ENCODE data around the gene UPF2.
"Not testable (repeated sequence)": the region's sequence is repeated elsewhere in the genome, so short reads cannot be mapped to it uniquely, and the experiment has no call there.

The UPF2 gene

DNA sequence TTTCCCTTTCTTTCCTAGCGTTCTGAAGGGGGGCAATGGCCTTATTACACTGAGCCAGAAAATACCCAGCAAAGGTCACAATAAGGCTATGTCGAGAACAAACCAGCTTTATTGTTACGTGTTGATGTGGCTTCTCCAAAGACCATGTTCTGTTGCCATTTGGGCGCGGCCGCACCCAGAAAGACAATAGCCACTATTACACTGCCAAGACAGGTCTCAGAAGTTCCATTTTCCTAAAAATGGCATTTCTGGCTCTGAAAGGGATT, 141.6 kb downstream of the UPF2 start:
- Histone ChIP-seq H3K27me3 (ENCODE audit: control insufficient read depth in 1 of 2, insufficient read depth in 2 of 2, low read length in 2 of 2) (no peaks in the 10 kb centered on the region), H3K27ac (ENCODE audit: low read depth, low read length) (no peak overlapping the region), H3K4me1 (ENCODE audit: insufficient read depth, low read length) (no peaks in the 10 kb centered on the region), H3K36me3 (ENCODE audit: insufficient read depth, low read length) (no peaks in the 10 kb centered on the region), H3K9me3 (ENCODE audit: low read length) (no peaks in the 10 kb centered on the region), H3K9ac (ENCODE audit: low read length) (no peak overlapping the region), H3K4me3 (ENCODE audit: low read depth in 1 of 2, low read length in 2 of 2) (no peak overlapping the region)

DNA sequence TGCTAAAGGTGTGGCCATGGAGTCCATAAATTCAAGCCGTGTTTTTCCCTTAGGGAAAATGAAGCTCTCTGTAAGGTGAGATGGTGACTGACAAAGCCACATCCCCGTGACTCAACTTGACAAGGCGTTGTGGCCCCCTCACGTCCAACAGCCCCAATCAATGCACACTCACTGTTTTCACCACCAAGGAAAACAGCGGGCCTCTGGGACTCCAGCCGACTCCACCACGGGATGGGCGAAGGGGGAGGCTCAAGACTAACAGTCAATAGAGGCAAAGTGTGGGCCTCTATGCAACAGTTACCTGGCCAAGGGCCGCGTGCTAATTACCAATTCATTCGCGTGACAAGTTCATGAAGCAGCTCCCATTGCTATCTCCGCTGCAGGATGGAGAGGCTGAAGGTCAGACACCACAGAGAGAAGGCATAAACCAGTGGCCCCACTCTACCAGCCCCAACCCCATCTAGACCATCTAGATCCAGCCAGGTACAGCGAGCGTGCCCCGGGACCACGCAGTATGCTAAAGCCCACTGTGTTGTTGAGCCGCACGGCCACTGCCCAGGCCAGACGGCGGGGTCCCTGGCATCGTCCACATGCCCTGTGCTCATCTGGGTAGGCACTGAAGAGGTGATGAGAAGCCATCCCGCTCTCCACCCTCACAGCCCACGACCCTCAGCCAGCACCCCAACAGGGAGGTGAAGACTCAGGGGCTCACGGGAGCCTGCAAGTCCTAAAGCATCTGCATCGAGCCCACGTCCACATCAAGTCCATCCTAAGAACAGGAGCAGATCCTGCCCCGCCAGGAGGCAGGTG, 143.3 kb downstream of the UPF2 start:
- no peaks in the 10 kb centered on the region for H3K36me3 ChIP-seq (ENCODE audit: insufficient read depth, low read length)
- H3K9me3 ChIP-seq (ENCODE audit: low read length), result no peaks in the 10 kb centered on the region
- no peak overlapping the region for H3K9ac ChIP-seq (ENCODE audit: low read length)
- H3K27me3 ChIP-seq (ENCODE audit: control insufficient read depth in 1 of 2, insufficient read depth in 2 of 2, low read length in 2 of 2), result no peaks in the 10 kb centered on the region
- no peaks in the 10 kb centered on the region for H3K4me1 ChIP-seq (ENCODE audit: insufficient read depth, low read length)
- H3K27ac ChIP-seq (ENCODE audit: low read depth, low read length), result no peak overlapping the region
- no peak overlapping the region for H3K4me3 ChIP-seq (ENCODE audit: low read depth in 1 of 2, low read length in 2 of 2)

DNA sequence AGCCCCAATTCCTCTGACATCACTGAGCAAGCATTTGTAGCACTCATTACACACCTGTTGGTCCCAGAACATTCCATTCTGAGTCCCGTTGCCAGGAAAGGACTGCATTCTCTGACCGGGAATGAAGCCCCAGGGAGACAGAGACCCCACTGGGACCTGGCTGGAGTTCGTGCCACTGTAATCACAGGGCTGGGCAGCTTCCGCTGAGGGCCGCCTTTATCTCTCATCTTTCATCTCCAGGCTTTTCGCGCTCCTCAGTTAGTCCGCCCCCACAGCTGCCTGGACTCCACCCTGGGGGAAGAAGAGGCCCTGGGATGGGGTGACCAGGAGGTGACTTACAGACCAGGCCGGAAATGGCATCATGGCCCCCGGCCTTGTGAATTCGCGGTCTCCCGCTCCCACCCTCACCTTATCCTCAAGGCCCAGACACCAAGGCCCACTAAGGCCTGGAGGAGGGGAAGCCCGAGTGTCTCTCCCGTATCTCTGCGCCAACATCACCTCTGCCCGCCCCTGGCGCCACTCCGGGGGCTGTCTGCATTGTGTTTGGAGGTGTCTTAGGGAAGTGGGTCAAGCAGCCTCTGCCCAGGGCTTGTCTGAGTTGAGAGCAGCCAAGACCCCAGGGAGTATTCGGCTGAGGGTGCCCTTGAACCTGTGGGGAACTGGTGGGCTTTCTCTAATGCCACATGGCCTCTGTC, 144.1 kb downstream of the UPF2 start:
- H3K36me3 ChIP-seq (ENCODE audit: insufficient read depth, low read length), result no peaks in the 10 kb centered on the region
- no peaks in the 10 kb centered on the region for H3K27me3 ChIP-seq (ENCODE audit: control insufficient read depth in 1 of 2, insufficient read depth in 2 of 2, low read length in 2 of 2)
- H3K9me3 ChIP-seq (ENCODE audit: low read length), result no peaks in the 10 kb centered on the region
- no peaks in the 10 kb centered on the region for H3K4me1 ChIP-seq (ENCODE audit: insufficient read depth, low read length)
- no peak overlapping the region for H3K4me3 ChIP-seq (ENCODE audit: low read depth in 1 of 2, low read length in 2 of 2)
- no peak overlapping the region for H3K27ac ChIP-seq (ENCODE audit: low read depth, low read length)
- no peak overlapping the region for H3K9ac ChIP-seq (ENCODE audit: low read length)

DNA sequence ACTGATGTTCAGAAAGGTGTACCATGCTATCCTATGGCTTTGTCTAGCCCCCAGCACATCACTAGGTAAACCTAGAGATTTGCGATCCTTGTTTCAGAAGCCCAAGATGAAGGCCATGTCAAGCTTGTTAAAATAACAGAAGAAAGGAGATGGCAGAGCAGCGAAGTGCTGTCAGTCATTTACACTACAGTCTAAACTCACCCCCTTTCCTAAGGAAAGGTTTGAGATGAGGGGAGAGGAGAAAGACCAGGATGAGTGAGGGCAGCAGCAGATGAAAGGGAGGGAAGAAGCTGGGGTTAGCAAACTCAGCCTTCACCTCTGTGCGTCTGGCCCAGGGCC, 144.6 kb downstream of the UPF2 start:
- Histone ChIP-seq H3K9me3 (ENCODE audit: low read length) (no peaks in the 10 kb centered on the region), H3K4me3 (ENCODE audit: low read depth in 1 of 2, low read length in 2 of 2) (no peak overlapping the region), H3K36me3 (ENCODE audit: insufficient read depth, low read length) (no peaks in the 10 kb centered on the region), H3K27me3 (ENCODE audit: control insufficient read depth in 1 of 2, insufficient read depth in 2 of 2, low read length in 2 of 2) (no peaks in the 10 kb centered on the region), H3K9ac (ENCODE audit: low read length) (no peak overlapping the region), H3K4me1 (ENCODE audit: insufficient read depth, low read length) (no peaks in the 10 kb centered on the region), H3K27ac (ENCODE audit: low read depth, low read length) (no peak overlapping the region)

DNA sequence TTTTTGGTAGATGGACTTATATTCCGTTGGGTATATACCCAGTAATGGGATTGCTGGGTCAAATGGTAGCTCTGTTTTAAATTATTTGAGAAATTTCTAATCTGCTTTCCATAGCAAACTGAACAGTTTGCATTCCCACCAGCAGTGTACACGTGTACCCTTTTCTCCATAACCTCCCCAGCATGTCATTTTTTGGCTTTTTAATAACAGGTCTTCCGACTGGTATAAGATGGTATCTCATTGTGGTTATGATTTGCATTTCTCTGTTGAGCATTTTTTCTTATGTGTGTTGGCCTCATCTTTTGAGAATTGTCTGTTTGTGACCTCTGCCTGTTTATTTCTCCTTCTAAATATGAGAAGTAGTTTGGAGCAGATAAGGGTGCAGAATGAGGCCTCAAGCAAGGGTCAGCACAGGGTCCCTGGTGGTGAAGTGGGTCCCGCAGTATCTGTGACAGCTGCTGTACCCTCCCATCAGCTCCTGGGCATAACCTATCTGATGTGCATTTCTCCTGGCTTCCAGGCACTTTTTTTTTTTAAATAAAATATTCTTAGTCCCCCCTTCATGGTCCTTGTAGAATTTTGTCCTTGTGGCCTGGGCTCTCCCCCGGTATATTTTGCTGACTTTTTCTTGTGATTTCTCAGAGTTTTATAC, 145.9 kb downstream of the UPF2 start:
- no peak overlapping the region for H3K27ac ChIP-seq (ENCODE audit: low read depth, low read length)

DNA sequence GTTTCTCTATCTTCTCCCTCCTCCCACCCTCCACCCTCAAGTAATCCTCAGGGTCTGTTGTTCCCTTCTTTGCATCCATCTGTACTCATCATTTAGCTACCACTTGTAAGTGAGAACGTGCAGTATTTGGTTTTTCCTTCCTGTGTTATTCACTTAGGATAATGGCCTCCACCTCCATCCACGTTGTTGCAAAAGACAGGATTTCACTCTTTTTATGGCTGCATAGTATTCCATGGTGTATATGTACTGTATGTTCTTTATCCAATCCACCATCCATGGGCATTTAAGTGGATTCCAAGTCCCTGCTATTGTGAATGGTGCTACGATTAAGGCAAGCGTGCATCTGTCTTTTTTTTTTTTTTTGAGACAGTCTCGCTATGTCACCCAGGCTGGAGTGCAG, 147.0 kb downstream of the UPF2 start:
- no peaks in the 10 kb centered on the region for H3K27me3 ChIP-seq (ENCODE audit: control insufficient read depth in 1 of 2, insufficient read depth in 2 of 2, low read length in 2 of 2)
- no peaks in the 10 kb centered on the region for H3K36me3 ChIP-seq (ENCODE audit: insufficient read depth, low read length)
- no peaks in the 10 kb centered on the region for H3K9me3 ChIP-seq (ENCODE audit: low read length)
- no peak overlapping the region for H3K27ac ChIP-seq (ENCODE audit: low read depth, low read length)
- H3K9ac ChIP-seq (ENCODE audit: low read length), result no peak overlapping the region
- no peaks in the 10 kb centered on the region for H3K4me1 ChIP-seq (ENCODE audit: insufficient read depth, low read length)
- H3K4me3 ChIP-seq (ENCODE audit: low read depth in 1 of 2, low read length in 2 of 2), result no peak overlapping the region

More for the DNA sequence above, 145.9 kb downstream of the UPF2 start:
- H3K27me3 ChIP-seq (ENCODE audit: control insufficient read depth in 1 of 2, insufficient read depth in 2 of 2, low read length in 2 of 2), result no peaks in the 10 kb centered on the region
- no peaks in the 10 kb centered on the region for H3K36me3 ChIP-seq (ENCODE audit: insufficient read depth, low read length)
- H3K9me3 ChIP-seq (ENCODE audit: low read length), result no peaks in the 10 kb centered on the region
- no peaks in the 10 kb centered on the region for H3K4me1 ChIP-seq (ENCODE audit: insufficient read depth, low read length)
- H3K4me3 ChIP-seq (ENCODE audit: low read depth in 1 of 2, low read length in 2 of 2), result no peak overlapping the region
- H3K9ac ChIP-seq (ENCODE audit: low read length), result no peak overlapping the region

DNA sequence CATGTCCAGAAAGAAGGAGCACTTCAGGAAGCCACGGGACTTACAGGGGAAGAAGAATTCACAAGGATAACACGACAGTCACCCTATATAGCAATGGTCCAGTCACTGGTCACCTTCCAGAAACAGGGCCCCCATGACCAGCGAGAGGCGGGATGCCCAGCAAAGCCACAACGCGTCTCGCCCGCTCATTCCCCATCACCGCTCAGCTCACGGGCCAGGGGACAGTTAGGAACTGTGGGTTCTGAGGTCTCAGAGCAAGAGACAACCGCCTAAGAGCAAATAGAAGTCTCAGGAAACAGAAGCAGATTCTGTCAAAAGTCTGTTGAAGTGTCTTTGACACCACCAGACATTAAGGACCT, 147.5 kb downstream of the UPF2 start:
- Histone ChIP-seq H3K4me3 (ENCODE audit: low read depth in 1 of 2, low read length in 2 of 2) (no peak overlapping the region), H3K9me3 (ENCODE audit: low read length) (no peaks in the 10 kb centered on the region), H3K4me1 (ENCODE audit: insufficient read depth, low read length) (no peaks in the 10 kb centered on the region), H3K9ac (ENCODE audit: low read length) (no peak overlapping the region), H3K36me3 (ENCODE audit: insufficient read depth, low read length) (no peaks in the 10 kb centered on the region), H3K27ac (ENCODE audit: low read depth, low read length) (no peak overlapping the region), H3K27me3 (ENCODE audit: control insufficient read depth in 1 of 2, insufficient read depth in 2 of 2, low read length in 2 of 2) (no peaks in the 10 kb centered on the region)

DNA sequence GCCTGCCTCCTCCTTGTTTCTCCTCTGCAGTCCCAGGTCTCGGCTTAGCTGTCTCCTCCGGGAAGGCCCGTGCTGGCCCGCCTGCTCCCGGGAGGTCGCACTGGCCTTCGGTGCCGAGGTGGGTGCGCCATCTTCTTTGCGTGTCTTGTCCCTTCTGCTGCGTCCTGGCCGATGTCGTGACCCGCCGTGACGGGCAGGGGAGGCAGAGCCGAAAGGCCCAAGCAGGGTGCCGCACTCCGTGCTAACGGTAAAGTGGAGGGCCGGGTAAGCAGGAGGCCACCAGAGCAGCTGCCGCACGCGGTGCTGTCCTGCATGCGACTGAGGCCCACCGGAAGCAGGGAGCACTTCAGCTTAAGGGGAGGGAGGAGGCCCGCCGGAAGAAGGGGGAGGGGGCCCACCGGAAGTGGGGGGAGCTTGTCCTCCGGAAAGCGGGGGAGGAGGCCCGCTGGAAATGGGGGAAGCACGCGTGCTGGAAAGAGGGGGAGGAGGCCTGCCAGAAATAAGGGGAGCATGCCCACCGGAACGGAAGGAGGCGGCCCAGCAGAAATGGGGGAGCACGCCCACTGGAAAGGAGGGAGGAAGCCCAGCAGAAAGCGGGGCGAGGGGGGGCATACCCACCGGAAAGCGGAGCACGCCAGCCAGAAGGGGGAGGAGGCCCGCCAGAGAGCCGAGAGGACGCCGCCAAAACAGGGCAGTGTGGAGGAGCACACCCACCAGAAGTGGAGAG, 148.1 kb downstream of the UPF2 start:
- Histone ChIP-seq H3K4me1 (ENCODE audit: insufficient read depth, low read length) (no peaks in the 10 kb centered on the region), H3K9me3 (ENCODE audit: low read length) (no peaks in the 10 kb centered on the region), H3K27me3 (ENCODE audit: control insufficient read depth in 1 of 2, insufficient read depth in 2 of 2, low read length in 2 of 2) (no peaks in the 10 kb centered on the region), H3K9ac (ENCODE audit: low read length) (no peak overlapping the region), H3K36me3 (ENCODE audit: insufficient read depth, low read length) (no peaks in the 10 kb centered on the region), H3K27ac (ENCODE audit: low read depth, low read length) (no peak overlapping the region), H3K4me3 (ENCODE audit: low read depth in 1 of 2, low read length in 2 of 2) (no peak overlapping the region)

DNA sequence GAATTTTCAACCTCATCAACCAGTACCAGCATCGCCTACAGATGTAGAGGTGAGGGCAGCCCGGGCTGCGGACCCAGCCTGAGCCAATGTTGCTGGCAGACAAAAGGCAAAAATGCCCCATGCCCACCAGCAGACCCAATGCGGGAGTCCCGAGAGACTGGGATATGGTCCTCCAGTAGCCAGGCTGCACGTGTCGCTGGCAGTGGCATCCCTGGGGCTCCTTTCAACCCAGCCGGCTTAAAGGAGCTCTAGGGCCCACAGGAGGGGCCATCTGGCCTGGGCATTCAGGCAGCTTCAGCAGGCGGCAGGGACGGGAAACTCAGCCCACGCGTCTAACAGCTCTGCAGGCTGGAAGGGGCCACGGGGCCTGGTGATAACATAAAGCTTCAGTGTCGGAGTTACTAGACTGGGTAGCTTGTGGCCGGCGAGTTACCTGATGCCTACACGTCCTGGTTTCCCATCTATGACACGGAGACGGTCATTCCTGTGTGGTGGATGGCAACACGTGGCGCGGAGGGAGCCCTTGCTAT, 148.8 kb downstream of the UPF2 start:
- Histone ChIP-seq H3K27me3 (ENCODE audit: control insufficient read depth in 1 of 2, insufficient read depth in 2 of 2, low read length in 2 of 2) (no peaks in the 10 kb centered on the region), H3K4me3 (ENCODE audit: low read depth in 1 of 2, low read length in 2 of 2) (no peak overlapping the region), H3K9ac (ENCODE audit: low read length) (no peak overlapping the region), H3K36me3 (ENCODE audit: insufficient read depth, low read length) (no peaks in the 10 kb centered on the region), H3K27ac (ENCODE audit: low read depth, low read length) (no peak overlapping the region), H3K4me1 (ENCODE audit: insufficient read depth, low read length) (no peaks in the 10 kb centered on the region), H3K9me3 (ENCODE audit: low read length) (no peaks in the 10 kb centered on the region)

DNA sequence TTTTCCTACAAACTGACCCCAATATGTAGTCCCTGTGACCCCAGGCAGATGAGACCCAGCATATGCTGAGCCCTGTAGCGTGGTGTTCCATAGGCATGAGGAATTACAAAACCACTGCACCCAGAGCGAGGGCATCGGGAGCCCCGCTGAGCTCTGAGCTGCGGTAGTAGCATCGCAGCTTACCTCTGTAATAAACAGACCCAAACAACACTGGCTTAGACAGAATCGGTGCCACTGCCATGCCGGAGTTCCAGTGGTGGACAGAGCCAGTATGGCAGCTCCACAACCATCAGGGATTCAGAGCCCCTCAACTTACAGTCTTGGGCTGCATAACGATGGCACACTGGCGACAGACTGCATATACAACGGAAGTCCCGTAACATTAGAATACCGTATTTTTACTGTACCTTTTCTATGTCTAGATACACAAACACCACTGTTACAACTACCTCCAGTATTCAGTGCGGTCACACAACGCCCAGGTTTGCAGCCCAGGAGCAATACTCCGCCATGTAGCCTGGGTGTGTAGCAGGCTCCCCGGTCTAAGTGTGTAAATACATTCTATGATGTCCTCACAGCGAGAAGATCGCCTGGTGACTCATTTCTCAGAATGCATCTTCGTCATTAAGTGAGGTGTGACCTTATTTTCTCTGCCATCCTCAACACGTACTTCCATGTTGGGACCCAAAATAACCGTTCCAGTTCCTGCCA, 150.7 kb downstream of the UPF2 start:
- no peaks in the 10 kb centered on the region for H3K27me3 ChIP-seq (ENCODE audit: control insufficient read depth in 1 of 2, insufficient read depth in 2 of 2, low read length in 2 of 2)
- no peaks in the 10 kb centered on the region for H3K4me1 ChIP-seq (ENCODE audit: insufficient read depth, low read length)
- no peak overlapping the region for H3K4me3 ChIP-seq (ENCODE audit: low read depth in 1 of 2, low read length in 2 of 2)
- H3K36me3 ChIP-seq (ENCODE audit: insufficient read depth, low read length), result no peaks in the 10 kb centered on the region
- H3K27ac ChIP-seq (ENCODE audit: low read depth, low read length), result no peak overlapping the region
- no peaks in the 10 kb centered on the region for H3K9me3 ChIP-seq (ENCODE audit: low read length)
- H3K9ac ChIP-seq (ENCODE audit: low read length), result no peak overlapping the region

DNA sequence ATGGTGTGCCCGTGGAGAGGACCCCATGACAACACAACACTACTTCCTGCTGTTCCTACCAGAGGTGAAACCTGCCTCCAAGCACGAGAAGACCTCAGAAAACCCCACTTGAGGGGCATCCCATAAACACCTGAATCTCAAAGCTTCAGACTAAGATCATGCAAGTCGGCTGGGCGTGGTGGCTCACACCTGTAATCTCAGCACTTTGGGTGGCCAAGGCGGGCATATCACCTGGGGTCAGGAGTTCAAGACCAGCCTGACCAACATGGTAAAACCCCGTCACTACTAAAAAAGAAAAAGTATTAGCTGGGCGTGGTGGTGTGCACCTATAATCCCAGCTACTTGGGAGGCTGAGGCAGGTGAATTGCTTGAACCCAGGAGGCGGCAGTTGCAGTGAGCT, 153.3 kb downstream of the UPF2 start:
- H3K27ac ChIP-seq (ENCODE audit: low read depth, low read length); H3K36me3 ChIP-seq (ENCODE audit: insufficient read depth, low read length); H3K9me3 ChIP-seq (ENCODE audit: low read length); H3K4me3 ChIP-seq (ENCODE audit: low read depth in 1 of 2, low read length in 2 of 2); H3K27me3 ChIP-seq (ENCODE audit: control insufficient read depth in 1 of 2, insufficient read depth in 2 of 2, low read length in 2 of 2); H3K9ac ChIP-seq (ENCODE audit: low read length); H3K4me1 ChIP-seq (ENCODE audit: insufficient read depth, low read length): not testable (repeated sequence)
